CD4-positive, alpha-beta memory T cell (primary cell): Measurements from ENCODE around the gene KHDC4. TPM values are rescaled to one million over a fixed set of nuclear protein-coding genes. Genes with fewer than 3 reads are reported as not detected.

ENCODE experiments used
- CTCF ChIA-PET: fragments of 350-600 bp; sonication (Branson Sonifier 250); formaldehyde crosslinking; loops from one replicate; lab custom pipeline; 2021; ENCODE audit warnings: inconsistent platforms; ENCODE audit not compliant: partially characterized antibody; lab: Charles Lee
- POLR2A ChIA-PET: fragments of 350-600 bp; sonication (Branson Sonifier 250); formaldehyde crosslinking; loops from one replicate; lab custom pipeline; 2021; ENCODE audit not compliant: partially characterized antibody; lab: Charles Lee
- DNase-seq, 5 donors: peaks; one replicate each; pipeline versions ENCODE4 v3.0.0 to v3.0.0-alpha.2; 2020 to 2022; ENCODE audit warnings: mixed read lengths in 1 of 5
- H3K27ac ChIP-seq: one replicate; pipeline ENCODE4 v1.7.0; 2013; ENCODE audit warnings: low read depth, low read length
- H3K27me3 ChIP-seq: 2 replicates; pipeline ENCODE4 v1.7.0; 2013; ENCODE audit warnings: mild to moderate bottlenecking, low read length, moderate library complexity; ENCODE audit not compliant: insufficient read depth
- H3K36me3 ChIP-seq: 2 replicates; pipeline ENCODE4 v1.7.0; 2013; ENCODE audit warnings: mild to moderate bottlenecking, low read length, moderate library complexity; ENCODE audit not compliant: insufficient read depth
- H3K4me1 ChIP-seq: 2 replicates; pipeline ENCODE4 v1.7.0; 2013; ENCODE audit warnings: mild to moderate bottlenecking, low read length, moderate library complexity; ENCODE audit not compliant: insufficient read depth
- H3K4me3 ChIP-seq, 2 donors: one replicate each; pipeline ENCODE4 v1.7.0; 2013; ENCODE audit warnings: low read length in 2 of 2, mild to moderate bottlenecking in 1 of 2
- H3K9me3 ChIP-seq, 2 donors: one replicate each; pipeline ENCODE4 v1.7.0; 2013; ENCODE audit warnings: low read length in 2 of 2, control low read depth in 1 of 2; ENCODE audit not compliant: control insufficient read depth in 1 of 2
- H3K27ac Mint-ChIP-seq, 7 donors: one replicate each; pipeline ENCODE4 v1.8.0; 2020 to 2021; ENCODE audit warnings: mixed read lengths in 7 of 7, mild to moderate bottlenecking in 6 of 7, inconsistent platforms in 3 of 7, moderate library complexity in 3 of 7
- H3K27me3 Mint-ChIP-seq, 2 donors: one replicate each; pipeline ENCODE4 v1.8.0; 2020 to 2021; ENCODE audit warnings: mixed read lengths in 2 of 2
- H3K36me3 Mint-ChIP-seq, 2 donors: one replicate each; pipeline ENCODE4 v1.8.0; 2020 to 2021; ENCODE audit warnings: mixed read lengths in 2 of 2, inconsistent platforms in 1 of 2, mild to moderate bottlenecking in 1 of 2
- H3K4me1 Mint-ChIP-seq, 4 donors: one replicate each; pipeline ENCODE4 v1.8.0; 2020 to 2021; ENCODE audit warnings: mixed read lengths in 4 of 4, mild to moderate bottlenecking in 1 of 4
- H3K4me3 Mint-ChIP-seq, 8 donors: one replicate each; pipeline ENCODE4 v1.8.0; 2020 to 2021; ENCODE audit warnings: mixed read lengths in 8 of 8, mild to moderate bottlenecking in 7 of 8, moderate library complexity in 6 of 8, inconsistent platforms in 3 of 8
- H3K9me3 Mint-ChIP-seq, 8 donors: one replicate each; pipeline ENCODE4 v1.8.0; 2020 to 2021; ENCODE audit warnings: mixed read lengths in 8 of 8, mild to moderate bottlenecking in 5 of 8, inconsistent platforms in 3 of 8, moderate library complexity in 1 of 8
- intact Hi-C: fragments of 100-400 bp; cut with micrococcal nuclease; formaldehyde crosslinking; loops from one replicate; pipeline ENCODE4 v1.15.1; 2023
- polyA plus RNA-seq, 2 donors: library from polyadenylated mRNA; unstranded; fragments of 300-500 nt; fragmentation: Illumina TruSeq; gene quantifications; one replicate each; pipeline ENCODE4 v1.2.3, GENCODE V29; 2021
- total RNA-seq, 2 experiments: library from RNA; stranded (reverse); gene quantifications; one replicate each; pipeline ENCODE4 v1.2.3, GENCODE V29; 2021

Gene KHDC4
- total and polyA plus RNA-seq, 4 experiments from 2014 or later: 5.5 to 134 (median 68.2) TPM

DNA sequence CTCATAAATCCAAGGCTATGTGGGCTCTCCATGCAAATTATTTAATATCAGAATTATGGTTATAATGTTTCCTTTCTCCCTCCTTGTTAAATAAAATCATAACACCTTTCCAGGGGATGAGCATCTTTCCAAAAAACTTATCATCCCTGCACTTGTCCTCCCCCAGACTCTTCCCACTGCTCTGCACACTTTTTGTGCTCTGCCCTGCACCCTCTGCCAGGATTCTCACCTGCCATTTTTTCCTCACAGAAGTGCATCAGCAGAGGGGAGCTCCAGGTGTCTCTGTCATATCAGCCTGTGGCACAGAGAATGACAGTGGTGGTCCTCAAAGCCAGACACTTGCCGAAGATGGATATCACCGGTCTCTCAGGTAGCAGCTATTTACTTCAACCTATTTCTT, 54.0 kb downstream of the KHDC4 start:
- no peak for DNase-seq
- intact Hi-C loops: no loop called here
- Mint-ChIP-seq H3K4me3 (no peak overlapping the region), H3K27ac (peak overlapping the region in 1 of 7 donors; percentile 53), H3K9me3 (no peaks in the 10 kb centered on the region), H3K27me3 (no peaks in the 10 kb centered on the region), H3K4me1 (peaks cover 0 to 1% (median 0%) of the 10 kb centered on the region in 4 donors), H3K36me3 (peaks cover 0 to 25% of the 10 kb centered on the region in 2 donors)
- ChIA-PET POLR2A (no interaction called here), CTCF (no interaction called here)
- peaks cover 9% of the 10 kb centered on the region for H3K36me3 ChIP-seq
- no peak overlapping the region for H3K4me3 ChIP-seq
- no peaks in the 10 kb centered on the region for H3K4me1 ChIP-seq
- H3K27me3 ChIP-seq: no peaks in the 10 kb centered on the region
- H3K27ac ChIP-seq: no peak overlapping the region
- H3K9me3 ChIP-seq: no peaks in the 10 kb centered on the region

GRCh38 chr1:155877945-155878344, 56.3 kb downstream of the KHDC4 start:
- H3K27me3 ChIP-seq: no peaks in the 10 kb centered on the region
- H3K4me1 ChIP-seq: no peaks in the 10 kb centered on the region
- peaks cover 0 to 20% of the 10 kb centered on the region in 2 donors for H3K36me3 Mint-ChIP-seq
- no peak overlapping the region for H3K27ac Mint-ChIP-seq
- no peaks in the 10 kb centered on the region for H3K27me3 Mint-ChIP-seq
- H3K4me3 ChIP-seq: no peak overlapping the region
- H3K9me3 Mint-ChIP-seq: no peaks in the 10 kb centered on the region
- peaks cover 9% of the 10 kb centered on the region for H3K36me3 ChIP-seq
- H3K9me3 ChIP-seq: no peaks in the 10 kb centered on the region
- intact Hi-C loops: no loop called here
- CTCF ChIA-PET: interaction anchor here (1.0 kb wide), 1 partner anchor 13 kb away, joined by 3 read pairs; no protein-coding TSS in a partner anchor
- no peak for DNase-seq
- H3K4me3 Mint-ChIP-seq: no peak overlapping the region
- H3K4me1 Mint-ChIP-seq: peaks cover 0 to 1% (median 0%) of the 10 kb centered on the region in 4 donors
- POLR2A ChIA-PET: no interaction called here
- H3K27ac ChIP-seq: no peak overlapping the region

GRCh38 chr1:155873860-155874259, 60.4 kb downstream of the KHDC4 start:
- Mint-ChIP-seq H3K36me3 (peaks cover 0 to 19% of the 10 kb centered on the region in 2 donors), H3K27me3 (no peaks in the 10 kb centered on the region), H3K4me1 (peaks cover 0 to 1% (median 0%) of the 10 kb centered on the region in 4 donors), H3K4me3 (no peak overlapping the region), H3K9me3 (no peaks in the 10 kb centered on the region), H3K27ac (peak overlapping the region in 1 of 7 donors; percentile 77)
- H3K36me3 ChIP-seq: peaks cover 3% of the 10 kb centered on the region
- H3K27me3 ChIP-seq: no peaks in the 10 kb centered on the region
- ChIA-PET CTCF (no interaction called here), POLR2A (no interaction called here)
- no peak for DNase-seq
- H3K9me3 ChIP-seq: no peaks in the 10 kb centered on the region
- H3K4me1 ChIP-seq: no peaks in the 10 kb centered on the region
- H3K4me3 ChIP-seq: no peak overlapping the region
- intact Hi-C loops: no loop called here
- H3K27ac ChIP-seq: no peak overlapping the region

GRCh38 chr1:155872527-155872926, 61.7 kb downstream of the KHDC4 start:
- H3K36me3 Mint-ChIP-seq: peaks cover 0 to 25% of the 10 kb centered on the region in 2 donors
- H3K4me1 ChIP-seq: no peaks in the 10 kb centered on the region
- H3K27ac ChIP-seq: no peak overlapping the region
- DNase-seq: no peak
- peak overlapping the region in 1 of 8 donors; percentile 17 for H3K4me3 Mint-ChIP-seq
- H3K27ac Mint-ChIP-seq: peak overlapping the region in 4 of 7 donors; percentile 53 to 93 (median 63)
- H3K36me3 ChIP-seq: peaks cover 3% of the 10 kb centered on the region
- no peaks in the 10 kb centered on the region for H3K27me3 ChIP-seq
- no peaks in the 10 kb centered on the region for H3K9me3 ChIP-seq
- intact Hi-C loops: no loop called here
- ChIA-PET CTCF (interaction anchor here (1.0 to 1.1 kb wide), 2 partner anchors 13 to 194 kb away, joined by 3 read pairs; partner anchors contain the start of gene SYT11), POLR2A (no interaction called here)
- H3K4me1 Mint-ChIP-seq: peaks cover 0 to 1% (median 0%) of the 10 kb centered on the region in 4 donors
- no peaks in the 10 kb centered on the region for H3K27me3 Mint-ChIP-seq
- no peaks in the 10 kb centered on the region for H3K9me3 Mint-ChIP-seq
- no peak overlapping the region for H3K4me3 ChIP-seq

GRCh38 chr1:155871390-155871789, 62.8 kb downstream of the KHDC4 start:
- Histone ChIP-seq H3K9me3 (no peaks in the 10 kb centered on the region), H3K4me1 (no peaks in the 10 kb centered on the region), H3K27ac (no peak overlapping the region), H3K36me3 (peaks cover 3% of the 10 kb centered on the region), H3K27me3 (no peaks in the 10 kb centered on the region), H3K4me3 (no peak overlapping the region)
- ChIA-PET POLR2A (no interaction called here), CTCF (no interaction called here)
- H3K27me3 Mint-ChIP-seq: no peaks in the 10 kb centered on the region
- H3K27ac Mint-ChIP-seq: no peak overlapping the region
- no peak for DNase-seq
- H3K4me3 Mint-ChIP-seq: no peak overlapping the region
- H3K36me3 Mint-ChIP-seq: peaks cover 0 to 28% of the 10 kb centered on the region in 2 donors
- intact Hi-C loops: no loop called here
- H3K9me3 Mint-ChIP-seq: no peaks in the 10 kb centered on the region
- H3K4me1 Mint-ChIP-seq: no peaks in the 10 kb centered on the region

DNA sequence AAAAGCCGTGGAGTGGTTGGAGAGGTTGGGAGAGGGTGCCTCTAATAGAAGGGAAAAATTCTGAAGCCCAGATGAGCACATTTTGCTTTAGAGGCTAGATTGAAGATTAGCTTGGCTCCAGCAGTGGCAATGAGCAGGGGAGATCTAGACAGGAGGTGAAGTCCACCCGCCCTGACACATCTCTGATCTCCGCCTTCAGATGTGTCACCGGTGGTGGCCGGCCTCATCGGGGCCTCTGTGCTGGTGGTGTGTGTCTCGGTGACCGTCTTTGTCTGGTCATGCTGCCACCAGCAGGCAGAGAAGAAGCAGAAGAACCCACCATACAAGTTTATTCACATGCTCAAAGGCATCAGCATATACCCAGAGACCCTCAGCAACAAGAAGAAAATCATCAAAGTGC, 66.4 kb downstream of the KHDC4 start:
- Mint-ChIP-seq H3K4me3 (no peak overlapping the region), H3K36me3 (peaks cover 0 to 25% of the 10 kb centered on the region in 2 donors), H3K9me3 (no peaks in the 10 kb centered on the region), H3K4me1 (no peaks in the 10 kb centered on the region), H3K27ac (peak overlapping the region in 2 of 7 donors; percentile 3 to 57), H3K27me3 (no peaks in the 10 kb centered on the region)
- CTCF ChIA-PET: no interaction called here
- DNase-seq: no peak
- Histone ChIP-seq H3K36me3 (peaks cover 3% of the 10 kb centered on the region), H3K27ac (no peak overlapping the region), H3K4me1 (no peaks in the 10 kb centered on the region), H3K27me3 (no peaks in the 10 kb centered on the region), H3K9me3 (no peaks in the 10 kb centered on the region), H3K4me3 (no peak overlapping the region)
- intact Hi-C loops: no loop called here
- POLR2A ChIA-PET: no interaction called here

DNA sequence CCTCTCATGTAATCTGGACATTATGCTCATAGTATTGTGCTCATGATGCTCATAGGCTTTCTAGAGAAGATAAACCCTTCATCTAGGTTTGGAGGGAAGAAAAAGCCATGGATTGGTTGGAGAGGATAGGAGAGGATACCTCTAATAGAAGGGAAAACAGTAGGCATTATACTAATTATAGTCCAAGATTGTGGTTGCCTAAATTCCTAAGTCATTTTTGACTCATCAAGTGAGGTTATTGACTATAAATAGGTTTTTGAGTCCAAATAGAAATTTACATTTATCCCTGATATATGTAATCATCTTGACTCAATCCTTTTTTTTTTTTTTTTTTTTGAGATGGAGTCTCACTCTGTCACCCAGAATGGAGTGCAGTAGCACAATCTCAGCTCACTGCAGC, 69.8 kb downstream of the KHDC4 start:
- Histone ChIP-seq H3K27ac (no peak overlapping the region), H3K4me1 (peaks cover 17% of the 10 kb centered on the region), H3K36me3 (no peaks in the 10 kb centered on the region), H3K4me3 (no peak overlapping the region), H3K27me3 (no peaks in the 10 kb centered on the region), H3K9me3 (no peaks in the 10 kb centered on the region)
- intact Hi-C loops: no loop called here
- Mint-ChIP-seq H3K4me3 (no peak overlapping the region), H3K27me3 (no peaks in the 10 kb centered on the region), H3K9me3 (no peaks in the 10 kb centered on the region), H3K27ac (no peak overlapping the region), H3K4me1 (peaks cover 5 to 20% (median 12%) of the 10 kb centered on the region in 4 donors), H3K36me3 (peaks cover 0 to 15% of the 10 kb centered on the region in 2 donors)
- DNase-seq: no peak
- POLR2A ChIA-PET: no interaction called here
- CTCF ChIA-PET: interaction anchor here (0.7 kb wide), 1 partner anchor 22 kb away, joined by 3 read pairs; no protein-coding TSS in a partner anchor
